ENCODE results near the gene HSD17B1.
"Not testable (repeated sequence)": the region's sequence is repeated elsewhere in the genome, so short reads cannot be mapped to it uniquely, and the experiment has no call there.

Gene HSD17B1

GRCh38 chr17:42526031-42526444, 26.7 kb upstream of the HSD17B1 start:
- no peak for DNase-seq

GRCh38 chr17:42527932-42528331, 24.8 kb upstream of the HSD17B1 start:
- DNase-seq = no peak

GRCh38 chr17:42529061-42529460, 23.7 kb upstream of the HSD17B1 start:
- no peak for DNase-seq

- DNase-seq = no peak
Measured at GRCh38 chr17:42530952-42531454, 21.7 kb upstream of the HSD17B1 start.

- peak; percentile 23 for DNase-seq
Measured at GRCh38 chr17:42531455-42532354, 21.0 kb upstream of the HSD17B1 start.

- no peak for DNase-seq
Measured at GRCh38 chr17:42535155-42536047, 17.3 kb upstream of the HSD17B1 start.

- peak; percentile 95 for DNase-seq
Measured at GRCh38 chr17:42536048-42536371, 16.7 kb upstream of the HSD17B1 start, which contains the start of gene NAGLU. TSS of gene NAGLU (plus strand) at chr17:42536241. CDS start at chr17:42536273, 32 bp downstream.

GRCh38 chr17:42536372-42537155, 16.2 kb upstream of the HSD17B1 start:
- peak; percentile 90 for DNase-seq

GRCh38 chr17:42537156-42537805, 15.4 kb upstream of the HSD17B1 start:
- no peak for DNase-seq

- no peak for DNase-seq
Measured at GRCh38 chr17:42537826-42538451, 14.8 kb upstream of the HSD17B1 start.

GRCh38 chr17:42538482-42538881, 14.2 kb upstream of the HSD17B1 start:
- DNase-seq = no peak

- DNase-seq = not testable (repeated sequence)
Measured at GRCh38 chr17:42540558-42540957, 12.2 kb upstream of the HSD17B1 start.

GRCh38 chr17:42541041-42541833, 11.5 kb upstream of the HSD17B1 start:
- DNase-seq = no peak

- DNase-seq = no peak
Measured at GRCh38 chr17:42543190-42544079, 9.3 kb upstream of the HSD17B1 start.

- no peak for DNase-seq
Measured at GRCh38 chr17:42544874-42545283, 7.8 kb upstream of the HSD17B1 start.

GRCh38 chr17:42545755-42546505, 6.8 kb upstream of the HSD17B1 start:
- not testable (repeated sequence) for DNase-seq

GRCh38 chr17:42547001-42547461, 5.7 kb upstream of the HSD17B1 start:
- no peak for DNase-seq

- DNase-seq = no peak
Measured at GRCh38 chr17:42547698-42548069, 5.0 kb upstream of the HSD17B1 start.

All from COR-L47 (cell line).